NCI-H2107 (cell line): ENCODE data around the gene SYNE3.

Experiments used
- DNase-seq: peaks from one replicate; lab custom pipeline; 2025; lab: John Stamatoyannopoulos, UW

The SYNE3 gene

DNA sequence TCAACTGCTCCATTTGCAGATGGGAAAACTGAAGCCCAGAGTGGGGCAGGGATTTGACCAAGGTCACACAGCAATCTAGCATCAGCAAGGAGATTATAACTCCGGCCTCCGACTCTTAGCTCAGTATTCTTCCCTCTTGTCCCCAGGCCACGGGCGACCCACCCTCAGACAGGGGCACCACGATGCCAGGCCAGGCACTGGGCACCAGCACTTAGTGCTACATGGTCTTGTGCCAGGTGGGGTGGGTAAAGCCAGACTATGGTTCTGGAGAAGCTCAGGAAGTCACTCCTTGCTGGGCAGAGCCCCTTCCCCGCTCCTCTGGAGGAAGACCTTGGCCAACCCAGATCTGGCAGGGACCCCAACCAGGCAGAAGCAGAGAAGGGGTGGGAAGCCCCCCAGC, 41.5 kb downstream of the SYNE3 start:
- no peak for DNase-seq

- no peak for DNase-seq
These were observed 42.0 kb downstream of the SYNE3 start for GRCh38 chr14:95474486-95474885.

- no peak for DNase-seq
These were observed 43.6 kb downstream of the SYNE3 start for GRCh38 chr14:95472819-95473251.

DNA sequence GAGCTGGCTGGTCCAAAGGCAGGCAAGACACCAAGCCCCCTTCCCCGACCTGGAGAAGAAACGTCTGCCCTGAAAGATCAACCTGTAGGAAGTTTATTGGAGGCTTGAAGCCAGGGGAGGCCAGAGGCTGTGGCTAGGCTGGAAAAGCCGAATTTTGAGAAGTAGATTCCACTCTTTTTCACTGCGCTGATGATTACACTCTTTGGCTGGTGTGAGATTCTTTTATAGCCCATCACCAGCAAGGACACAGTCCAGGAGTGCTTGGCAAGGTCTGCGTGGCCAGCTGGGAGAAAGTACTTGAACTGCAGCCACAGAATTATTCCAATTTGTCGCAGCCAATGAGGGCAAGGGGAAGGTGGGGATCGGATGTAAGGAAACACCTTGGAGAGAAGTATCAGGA, 45.0 kb downstream of the SYNE3 start:
- DNase-seq: no peak

DNA sequence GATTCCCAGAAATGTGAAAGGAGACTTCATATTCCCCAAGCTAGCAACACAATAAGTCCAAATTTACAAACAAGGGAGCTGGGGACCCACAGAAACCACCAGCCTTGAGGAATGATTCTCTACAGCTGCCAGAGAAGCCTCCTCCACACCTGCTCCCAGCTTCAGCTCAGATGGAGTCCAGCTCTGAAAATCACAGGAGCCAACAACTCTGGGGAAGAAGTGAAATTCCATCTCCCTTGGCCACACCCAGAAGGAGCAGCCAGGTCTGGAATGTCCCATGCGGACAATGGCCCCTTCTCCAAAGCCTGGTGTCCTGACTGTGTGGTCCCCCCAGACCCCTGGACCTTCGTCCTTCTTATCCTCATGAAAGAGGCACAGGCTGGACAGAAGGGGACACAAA, 45.4 kb downstream of the SYNE3 start:
- DNase-seq: no peak

DNA sequence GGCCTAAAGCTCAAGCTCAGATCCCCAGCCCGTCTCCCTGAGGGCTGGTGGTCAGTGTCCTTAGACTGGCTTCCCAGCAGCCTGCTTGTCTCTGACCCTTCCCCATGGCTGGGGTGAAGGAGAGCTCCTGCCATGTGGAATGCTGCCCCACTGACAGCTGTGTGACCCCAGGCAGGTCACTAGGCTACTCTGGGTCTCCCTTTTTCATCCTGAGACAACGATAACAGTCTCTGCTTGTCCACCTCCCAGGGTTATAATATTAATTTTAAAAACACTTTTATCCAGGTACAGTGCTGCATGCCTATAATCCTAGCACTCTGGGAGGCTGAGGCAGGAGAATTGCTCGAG, 47.3 kb downstream of the SYNE3 start:
- DNase-seq: no peak

DNA sequence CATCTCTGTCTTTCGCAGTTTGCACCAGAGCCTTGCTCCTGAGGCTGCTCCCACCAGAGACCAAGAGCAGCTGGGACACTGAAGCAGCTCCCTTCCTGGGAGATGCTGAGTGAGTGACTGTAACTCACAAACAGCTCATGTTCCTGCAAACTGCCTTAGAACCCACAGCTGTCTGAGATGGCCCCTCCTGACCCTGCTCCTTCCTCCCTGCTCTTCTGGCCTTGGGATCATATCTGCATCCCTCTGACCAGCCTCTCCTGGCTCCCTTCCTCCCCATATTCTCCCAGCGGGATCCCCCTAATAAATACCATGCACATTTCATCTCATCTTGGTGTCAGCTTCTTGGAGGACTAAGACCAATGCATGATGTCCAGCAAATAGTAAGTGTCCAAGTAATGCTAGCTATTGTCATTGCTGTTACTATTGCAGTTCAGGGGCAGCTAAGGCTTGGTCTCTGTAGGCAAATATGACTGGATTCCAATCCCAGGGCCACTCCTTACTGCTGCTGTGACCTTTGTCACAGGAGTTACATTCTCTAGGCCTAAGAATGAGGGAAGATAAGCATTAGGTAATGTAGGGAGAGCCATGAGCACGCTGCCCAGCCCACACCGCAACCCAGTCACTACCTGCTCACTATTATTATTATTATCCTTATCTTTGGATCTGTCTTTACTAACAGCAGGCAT, 47.9 kb downstream of the SYNE3 start:
- DNase-seq: no peak

- DNase-seq: no peak
These were observed 48.8 kb downstream of the SYNE3 start for GRCh38 chr14:95467657-95468056.

GRCh38 chr14:95467232-95467631, 49.2 kb downstream of the SYNE3 start:
- no peak for DNase-seq
